HG03159 (cell line): ENCODE results near the gene NMT1.

ENCODE experiments used
- ATAC-seq: cut with Tn5 transposase; IDR thresholded peaks from one replicate; pipeline ENCODE4 v1.9.1; 2021; ENCODE audit warnings: mild to moderate bottlenecking, moderate library complexity; ENCODE audit not compliant: unreplicated experiment

Gene NMT1

GRCh38 chr17:45132572-45133463, 71.7 kb downstream of the NMT1 start:
- ATAC-seq, result no peak

GRCh38 chr17:45135192-45135977, 74.3 kb downstream of the NMT1 start, which contains the start of gene ACBD4:
Gene ACBD4 (plus strand): TSS chr17:45135687. CDS start chr17:45136145, 458 bp downstream.
- peak; percentile 72 for ATAC-seq

- no peak for ATAC-seq
Measured at GRCh38 chr17:45135978-45136791, 75.1 kb downstream of the NMT1 start.

GRCh38 chr17:45136846-45137560, 75.9 kb downstream of the NMT1 start:
- no peak for ATAC-seq

- no peak for ATAC-seq
Measured at GRCh38 chr17:45137561-45138305, 76.6 kb downstream of the NMT1 start.

- no peak for ATAC-seq
Measured at GRCh38 chr17:45138911-45139532, 77.9 kb downstream of the NMT1 start.

GRCh38 chr17:45139533-45139920, 78.4 kb downstream of the NMT1 start:
- ATAC-seq, result no peak

- no peak for ATAC-seq
Measured at GRCh38 chr17:45143094-45143670, 82.1 kb downstream of the NMT1 start.

- ATAC-seq, result no peak
Measured at GRCh38 chr17:45143767-45144198, 82.7 kb downstream of the NMT1 start.

DNA sequence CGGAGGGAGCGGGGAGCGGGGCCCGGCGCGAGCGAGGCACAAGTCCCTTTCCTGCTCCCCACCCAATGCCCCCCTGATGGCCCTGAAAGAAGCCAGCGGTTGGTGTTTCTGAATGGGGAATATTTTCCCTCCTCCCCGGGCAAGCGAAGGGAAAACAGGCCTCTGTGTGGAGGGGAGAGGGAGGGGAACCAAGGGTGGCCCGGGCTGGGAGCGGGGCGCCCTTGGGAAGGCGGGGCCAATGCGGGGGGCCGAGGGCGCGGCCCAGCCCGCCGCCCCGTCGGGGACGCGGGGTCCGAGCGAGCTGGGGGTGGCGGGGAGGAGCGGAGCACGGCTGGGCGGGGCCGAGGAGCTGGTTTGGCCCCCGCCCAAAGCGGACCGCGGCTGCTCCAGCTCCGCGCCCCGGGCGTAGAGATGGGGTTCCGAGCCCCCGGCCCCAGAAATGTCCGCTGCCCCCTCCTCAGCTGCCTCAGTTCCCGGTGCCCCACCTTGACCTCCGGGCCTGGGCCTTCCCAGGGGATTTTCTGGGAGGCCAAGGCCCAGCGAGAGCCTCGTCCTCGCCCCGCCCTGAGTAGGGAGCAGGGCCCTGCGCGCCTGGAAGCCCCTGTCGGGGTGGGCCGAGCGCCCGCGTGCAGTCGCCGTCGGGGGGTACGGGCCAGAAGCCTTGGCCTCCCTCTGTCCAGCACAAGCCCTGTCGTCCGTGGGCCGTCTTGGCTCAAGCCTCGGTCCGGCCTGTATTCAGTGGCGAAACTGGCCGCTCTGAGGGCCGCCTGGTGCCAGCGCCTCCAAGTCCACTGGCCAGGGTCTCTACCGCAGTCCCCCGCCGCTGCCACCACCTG, 83.3 kb downstream of the NMT1 start:
- ATAC-seq, result no peak

- ATAC-seq, result no peak
Measured at GRCh38 chr17:45145035-45145389, 83.9 kb downstream of the NMT1 start.

DNA sequence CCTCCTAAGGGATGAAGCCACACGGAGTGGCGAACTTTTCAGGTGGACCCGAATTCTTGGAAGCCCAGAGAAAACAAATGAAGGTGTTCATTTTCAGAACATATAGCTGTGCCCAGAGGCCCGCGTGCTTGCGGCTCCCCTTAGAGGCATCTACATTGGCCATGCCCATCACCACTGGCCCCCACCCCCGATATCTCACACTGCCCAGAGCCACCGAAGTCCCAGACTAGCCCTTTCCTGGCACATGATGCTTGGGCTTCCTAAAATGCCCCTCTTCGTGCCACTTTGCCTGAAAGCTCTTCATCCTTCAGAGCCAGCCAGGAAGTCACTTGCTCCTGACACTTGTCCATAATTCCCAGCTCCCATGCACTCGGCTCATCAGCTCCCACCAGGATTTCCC, 85.0 kb downstream of the NMT1 start:
- ATAC-seq, result no peak

- ATAC-seq, result no peak
Measured at GRCh38 chr17:45146592-45146889, 85.4 kb downstream of the NMT1 start.

- ATAC-seq, result no peak
Measured at GRCh38 chr17:45146890-45147580, 85.9 kb downstream of the NMT1 start.

DNA sequence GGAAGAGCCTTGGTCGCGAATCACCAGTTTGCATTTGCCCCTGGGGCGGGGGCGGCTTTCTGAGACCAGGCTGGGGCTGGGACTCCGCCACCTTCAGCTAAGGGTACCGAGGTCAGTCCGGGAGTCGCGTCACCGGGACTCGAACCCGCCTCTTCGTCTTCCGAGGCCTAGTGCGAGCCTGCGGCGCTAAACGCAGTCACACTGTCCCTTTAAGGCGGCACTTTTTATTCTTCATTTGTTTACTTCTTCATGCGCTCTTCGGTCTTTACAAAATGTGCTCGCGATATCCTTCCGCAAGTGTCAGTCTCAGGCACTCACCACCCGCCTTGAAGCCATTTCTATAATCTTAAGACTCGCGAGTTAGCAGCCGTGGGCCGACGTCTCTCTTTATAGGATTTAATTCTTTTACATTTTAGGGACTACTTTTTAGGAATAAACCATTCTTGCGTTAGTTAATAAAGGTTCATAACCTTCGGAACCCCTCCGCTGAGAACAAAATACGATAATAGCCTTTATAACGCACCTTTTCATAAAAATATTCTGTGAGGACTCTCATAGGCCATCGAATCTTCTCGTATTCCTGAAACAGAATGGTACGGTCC, 86.6 kb downstream of the NMT1 start:
- ATAC-seq, result no peak

- peak; percentile 63 for ATAC-seq
Measured at GRCh38 chr17:45148183-45149036, 87.3 kb downstream of the NMT1 start, which contains the start of gene HEXIM1. Gene HEXIM1 (plus strand): TSS chr17:45148475. CDS start chr17:45149191, 716 bp downstream.
